OCI-LY7 (cell line): Measurements from ENCODE around the gene GPATCH2L. TPM values are rescaled to one million over a fixed set of nuclear protein-coding genes. Genes with fewer than 3 reads are reported as not detected.

ENCODE experiments used
- BruUV-seq: library from RNA; stranded (reverse); fragments of 400-500 nt; replicated peaks from 2 replicates; lab custom pipeline; 2021; lab: Mats Ljungman, UMichigan
- CTCF ChIA-PET: fragments of 300-600 bp; sonication (Branson Sonifier 250); formaldehyde crosslinking; loops from one replicate; lab custom pipeline; 2022; ENCODE audit warnings: antibody characterized with exemption; ENCODE audit not compliant: unreplicated experiment; lab: Charles Lee
- POLR2A ChIA-PET: fragments of 300-600 bp; sonication (Branson Sonifier 250); formaldehyde crosslinking; loops from one replicate; lab custom pipeline; 2022; ENCODE audit warnings: antibody characterized with exemption; lab: Charles Lee
- DNase-seq: peaks from one replicate; pipeline ENCODE4 v3.0.0-alpha.2; 2015; ENCODE audit warnings: low spot score
- H2AFZ ChIP-seq: fragments of 200-600 bp; sonication (generic), shearing (Covaris generic); 2 replicates; pipeline ENCODE4 v1.6.1; 2014; ENCODE audit warnings: mild to moderate bottlenecking, antibody characterized with exemption, low read length, moderate library complexity
- H3K27ac ChIP-seq: fragments of 200-600 bp; sonication (generic); 2 replicates; pipeline ENCODE4 v1.5.1; 2014; ENCODE audit warnings: mixed run types, low read depth, mild to moderate bottlenecking, moderate library complexity, low read length, inconsistent platforms; ENCODE audit not compliant: poor library complexity, severe bottlenecking
- H3K36me3 ChIP-seq: fragments of 200-600 bp; sonication (generic); 2 replicates; pipeline ENCODE4 v1.6.1; 2014; ENCODE audit warnings: mild to moderate bottlenecking, antibody characterized with exemption, low read length, moderate library complexity, mixed read lengths; ENCODE audit not compliant: insufficient read depth
- H3K4me1 ChIP-seq: fragments of 200-600 bp; sonication (generic); 2 replicates; pipeline ENCODE4 v1.5.1; 2014; ENCODE audit warnings: mild to moderate bottlenecking, low read length; ENCODE audit not compliant: insufficient read depth, poor library complexity, severe bottlenecking
- H3K4me2 ChIP-seq: fragments of 200-600 bp; sonication (generic); 2 replicates; pipeline ENCODE4 v1.6.1; 2014; ENCODE audit warnings: mild to moderate bottlenecking, low read length
- H3K4me3 ChIP-seq: fragments of 200-600 bp; sonication (generic); 2 replicates; pipeline ENCODE4 v1.5.1; 2014; ENCODE audit warnings: mild to moderate bottlenecking, low read depth, low read length; ENCODE audit not compliant: poor library complexity, severe bottlenecking
- H3K79me2 ChIP-seq: fragments of 200-600 bp; sonication (generic); 2 replicates; pipeline ENCODE4 v1.6.1; 2016; ENCODE audit warnings: low read depth, mild to moderate bottlenecking, low read length, moderate library complexity, mixed read lengths; ENCODE audit not compliant: insufficient read depth
- H3K9me2 ChIP-seq: fragments of 200-600 bp; sonication (generic); 2 replicates; pipeline ENCODE4 v1.6.1; 2016; ENCODE audit warnings: mild to moderate bottlenecking, low read length, mixed read lengths; ENCODE audit not compliant: insufficient read depth
- H3K9me3 ChIP-seq: fragments of 200-600 bp; sonication (generic); 2 replicates; pipeline ENCODE4 v1.6.1; 2014; ENCODE audit warnings: mild to moderate bottlenecking, mixed run types, low read length, mixed read lengths
- H4K20me1 ChIP-seq: fragments of 200-600 bp; sonication (generic); 2 replicates; pipeline ENCODE4 v1.6.1; 2014; ENCODE audit warnings: mild to moderate bottlenecking, antibody characterized with exemption, low read length, moderate library complexity, mixed read lengths; ENCODE audit not compliant: insufficient read depth
- CTCF ChIP-seq: fragments of 200-600 bp; sonication (generic); conservative IDR thresholded peaks from 2 replicates; pipeline ENCODE4 v1.5.1; 2014; ENCODE audit warnings: mild to moderate bottlenecking, antibody characterized with exemption, low read length, moderate library complexity, mixed read lengths
- EZH2phosphoT487 ChIP-seq: fragments of 200-600 bp; sonication (generic); IDR thresholded peaks from 2 replicates; pipeline ENCODE4 v1.6.1; 2018; ENCODE audit warnings: low read depth, borderline replicate concordance, mild to moderate bottlenecking, mixed run types, antibody characterized with exemption, low read length, moderate library complexity, mixed read lengths
- intact Hi-C: fragments of 100-400 bp; cut with micrococcal nuclease; formaldehyde crosslinking; loops from one replicate; pipeline ENCODE4 v1.10.0; 2022; ENCODE audit not compliant: unreplicated experiment
- total RNA-seq, 2 experiments: library from RNA; depleted of rRNA in 1 of 2; stranded (reverse); fragments of >200 nt in 1 of 2; shearing (Covaris generic) in 1 of 2; gene quantifications; 2 replicates each; pipeline ENCODE4 v1.2.3, GENCODE V29; 2014 to 2022

Gene GPATCH2L
- total RNA-seq, 2 experiments from 2014 or later: 41.9 to 59.0 TPM

- ChIA-PET POLR2A (no interaction called here), CTCF (no interaction called here)
- Histone ChIP-seq H3K9me2 (no peaks in the 10 kb centered on the region), H3K4me1 (no peaks in the 10 kb centered on the region), H4K20me1 (no peaks in the 10 kb centered on the region), H2AFZ (no peak overlapping the region), H3K79me2 (no peaks in the 10 kb centered on the region), H3K36me3 (no peaks in the 10 kb centered on the region), H3K4me2 (no peak overlapping the region), H3K4me3 (no peak overlapping the region), H3K9me3 (no peaks in the 10 kb centered on the region), H3K27ac (no peak overlapping the region)
- TF ChIP-seq CTCF: no peak
- TF ChIP-seq EZH2phosphoT487: no peak
- BruUV-seq: no TSS peak
- no peak for DNase-seq
- intact Hi-C loops: no loop called here
Observed at GRCh38 chr14:76109087-76109880, 42.4 kb upstream of the GPATCH2L start.

DNA sequence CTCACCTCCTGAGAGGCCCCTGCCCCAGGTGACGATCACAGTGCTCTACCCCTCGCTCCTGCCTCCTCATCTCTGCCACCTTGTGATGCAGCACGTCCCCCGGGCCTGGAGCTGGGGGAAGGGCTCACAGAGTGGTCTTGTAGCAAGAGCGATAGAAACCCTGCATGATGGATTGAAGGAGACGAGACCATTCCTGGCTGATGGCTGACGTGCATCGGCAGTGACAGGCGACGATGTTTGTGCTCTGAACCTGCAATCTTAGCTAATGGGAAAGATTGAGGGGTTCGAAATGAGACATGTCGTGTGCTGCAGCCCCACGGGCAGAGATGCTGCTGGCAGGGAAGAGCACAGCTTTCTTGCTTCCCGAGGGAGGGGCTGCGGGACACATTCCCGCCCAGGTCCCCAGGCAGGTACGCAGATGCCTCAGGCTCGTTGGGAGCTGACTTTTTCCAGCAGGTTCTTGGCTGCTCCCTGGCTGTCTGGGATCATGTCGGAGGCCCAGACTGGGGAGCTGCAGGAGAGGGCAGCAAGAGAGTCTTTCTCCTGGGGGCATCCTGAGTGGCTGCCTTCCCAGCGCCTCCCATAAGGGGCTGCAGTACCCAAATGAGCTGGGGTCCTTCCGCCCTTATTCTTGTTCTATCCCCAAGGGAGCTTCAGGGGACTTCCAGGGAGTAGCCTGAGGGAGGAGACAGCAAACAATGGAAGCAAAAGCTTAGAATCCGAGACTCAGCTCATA lies 38.7 kb upstream of the GPATCH2L start:
- no peak overlapping the region for H3K27ac ChIP-seq
- no peaks in the 10 kb centered on the region for H3K79me2 ChIP-seq
- no peak overlapping the region for H3K4me3 ChIP-seq
- H3K4me1 ChIP-seq: no peaks in the 10 kb centered on the region
- no peaks in the 10 kb centered on the region for H3K9me2 ChIP-seq
- ChIA-PET CTCF (no interaction called here), POLR2A (no interaction called here)
- no peaks in the 10 kb centered on the region for H4K20me1 ChIP-seq
- intact Hi-C loops: no loop called here
- H3K4me2 ChIP-seq: no peak overlapping the region
- DNase-seq: no peak
- H3K9me3 ChIP-seq: no peaks in the 10 kb centered on the region
- no peak for TF ChIP-seq CTCF
- no peak for TF ChIP-seq EZH2phosphoT487
- no peak overlapping the region for H2AFZ ChIP-seq
- BruUV-seq: no TSS peak
- H3K36me3 ChIP-seq: no peaks in the 10 kb centered on the region

GRCh38 chr14:76113691-76114090 lies 38.0 kb upstream of the GPATCH2L start:
- DNase-seq: no peak
- H3K4me2 ChIP-seq: no peak overlapping the region
- no peaks in the 10 kb centered on the region for H4K20me1 ChIP-seq
- H3K36me3 ChIP-seq: no peaks in the 10 kb centered on the region
- no peaks in the 10 kb centered on the region for H3K79me2 ChIP-seq
- no peak overlapping the region for H3K27ac ChIP-seq
- POLR2A ChIA-PET: no interaction called here
- CTCF ChIA-PET: no interaction called here
- no peak overlapping the region for H3K4me3 ChIP-seq
- no peak for TF ChIP-seq CTCF
- no peak for TF ChIP-seq EZH2phosphoT487
- intact Hi-C loops: no loop called here
- no TSS peak for BruUV-seq
- no peaks in the 10 kb centered on the region for H3K4me1 ChIP-seq
- H3K9me2 ChIP-seq: no peaks in the 10 kb centered on the region
- no peaks in the 10 kb centered on the region for H3K9me3 ChIP-seq
- H2AFZ ChIP-seq: no peak overlapping the region
